HG02759 (cell line): Measurements from ENCODE around the gene ADORA2A.
"Not testable (repeated sequence)": the region's sequence is repeated elsewhere in the genome, so short reads cannot be mapped to it uniquely, and the experiment has no call there.

Experiments
- ATAC-seq: cut with Tn5 transposase; IDR thresholded peaks from one replicate; pipeline ENCODE4 v1.9.1; 2021; ENCODE audit warnings: mild to moderate bottlenecking, moderate library complexity; ENCODE audit not compliant: unreplicated experiment

ADORA2A gene

DNA sequence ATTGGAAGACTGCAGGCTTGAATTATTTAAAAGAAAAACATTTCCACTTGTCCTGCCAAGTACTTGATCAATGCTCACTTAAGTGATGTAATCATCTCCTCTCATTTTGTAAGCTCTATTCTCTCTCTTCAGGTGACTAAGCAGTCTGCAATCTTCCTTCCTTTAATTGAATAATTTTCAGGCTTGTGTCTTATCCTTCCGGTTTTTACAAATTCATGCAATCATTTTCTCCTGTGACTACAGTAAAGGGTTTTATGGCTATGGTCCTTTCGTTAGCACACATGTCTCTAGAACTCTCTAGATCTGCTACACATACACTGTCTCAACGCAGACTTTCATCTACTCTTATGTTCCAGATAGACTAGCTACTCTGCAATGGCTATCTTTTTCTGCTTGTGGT, 55.2 kb downstream of the ADORA2A start:
- ATAC-seq = no peak

DNA sequence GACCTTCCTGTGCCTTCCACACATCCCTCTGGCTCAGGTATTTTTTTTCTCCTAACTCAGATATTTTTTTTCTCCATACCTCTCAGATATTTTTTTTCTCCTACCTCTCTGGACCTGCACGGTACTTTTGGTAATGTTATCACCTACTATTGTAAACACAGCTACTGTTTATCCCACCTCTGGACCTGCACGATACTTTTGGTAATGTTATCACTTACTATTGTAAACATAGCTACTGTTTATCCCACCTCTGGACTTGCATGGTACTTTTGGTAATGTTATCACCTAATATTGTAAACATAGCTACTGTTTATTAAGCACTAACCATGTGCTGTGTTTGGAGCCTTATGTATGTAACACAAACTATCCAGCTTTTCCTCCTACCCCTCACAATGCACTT, 55.6 kb downstream of the ADORA2A start:
- ATAC-seq = no peak

DNA sequence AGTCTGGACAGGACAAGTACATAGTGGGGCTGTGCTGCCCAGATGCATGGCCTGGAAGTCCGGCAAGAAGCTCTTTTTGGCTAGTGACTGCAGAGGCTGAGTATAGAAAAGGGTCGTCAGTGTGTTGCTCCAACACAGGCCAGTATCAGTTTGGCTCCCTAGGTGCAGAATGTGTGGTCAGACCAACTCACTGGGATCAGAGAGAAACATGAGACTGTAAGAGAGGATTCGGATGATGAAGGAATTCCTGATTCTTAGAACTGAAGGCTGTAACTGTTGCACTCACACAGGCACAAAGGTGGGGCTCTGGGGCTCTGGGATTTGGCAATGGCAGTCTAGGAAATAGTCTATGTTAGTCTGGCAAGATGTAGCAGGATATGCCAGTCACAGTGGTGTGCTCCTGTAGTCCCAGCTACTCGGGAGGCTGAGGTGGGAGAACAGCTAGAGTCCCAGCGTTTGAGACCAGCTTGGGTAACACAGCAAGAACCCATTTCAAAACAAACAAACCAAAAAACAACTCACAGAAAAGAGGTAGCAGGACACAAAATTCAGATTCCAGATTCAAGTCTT, 56.7 kb downstream of the ADORA2A start:
- no peak for ATAC-seq

DNA sequence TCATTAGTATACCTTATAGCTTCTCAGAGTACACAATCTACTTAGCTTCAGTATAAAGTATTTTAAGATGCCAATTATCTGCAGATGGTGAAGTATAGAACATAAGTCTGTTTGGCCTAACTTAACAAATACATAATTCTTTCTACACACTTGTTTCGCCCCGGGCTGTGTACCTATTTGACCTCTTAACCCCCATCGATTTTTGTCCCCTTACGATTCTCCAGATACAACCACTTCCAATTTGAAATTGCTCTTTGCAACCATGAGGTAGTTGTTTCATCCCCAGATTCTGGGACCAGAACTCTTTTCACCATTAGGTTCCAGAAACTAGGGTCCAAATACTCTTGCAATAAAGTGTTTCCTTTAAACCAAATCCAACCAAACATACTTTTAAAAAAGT, 57.8 kb downstream of the ADORA2A start:
- ATAC-seq = no peak

DNA sequence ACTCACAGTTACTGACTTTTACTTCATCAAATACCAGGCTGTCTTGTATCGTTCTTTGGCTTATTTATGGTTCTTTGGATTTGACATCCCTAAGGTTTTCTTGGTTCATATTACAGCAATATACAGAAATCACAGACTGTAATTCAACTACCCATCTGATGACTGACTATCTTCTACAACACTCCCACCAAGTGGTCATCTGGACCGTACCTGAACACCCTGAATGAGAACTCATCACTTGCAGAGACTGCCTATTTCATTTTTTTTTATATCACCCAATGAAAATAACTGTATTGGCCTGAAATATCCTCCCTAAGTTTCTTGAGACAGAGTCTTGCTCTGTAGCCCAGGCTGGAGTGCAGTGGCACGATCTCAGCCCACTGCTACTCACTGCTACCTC, 58.2 kb downstream of the ADORA2A start:
- ATAC-seq = no peak

DNA sequence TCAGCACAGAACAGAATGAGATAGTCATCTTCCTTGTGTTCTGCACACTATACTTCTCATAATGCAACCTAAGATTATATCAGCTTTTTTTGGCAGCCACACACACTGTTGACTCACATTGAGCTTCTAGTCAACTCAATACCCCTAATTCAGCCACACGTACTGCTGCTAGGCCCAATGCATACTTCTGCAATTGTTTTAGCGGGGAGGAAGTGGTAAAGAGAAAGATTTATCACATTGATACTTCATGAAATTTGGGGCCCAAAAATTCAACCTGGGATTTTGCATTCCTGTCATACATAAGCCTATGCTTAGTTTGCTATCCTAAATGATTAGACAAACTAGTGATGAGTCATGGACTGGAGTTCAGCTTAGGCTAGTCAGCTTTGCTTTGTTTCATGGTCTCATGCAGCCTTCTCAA, 59.1 kb downstream of the ADORA2A start:
- ATAC-seq = no peak

DNA sequence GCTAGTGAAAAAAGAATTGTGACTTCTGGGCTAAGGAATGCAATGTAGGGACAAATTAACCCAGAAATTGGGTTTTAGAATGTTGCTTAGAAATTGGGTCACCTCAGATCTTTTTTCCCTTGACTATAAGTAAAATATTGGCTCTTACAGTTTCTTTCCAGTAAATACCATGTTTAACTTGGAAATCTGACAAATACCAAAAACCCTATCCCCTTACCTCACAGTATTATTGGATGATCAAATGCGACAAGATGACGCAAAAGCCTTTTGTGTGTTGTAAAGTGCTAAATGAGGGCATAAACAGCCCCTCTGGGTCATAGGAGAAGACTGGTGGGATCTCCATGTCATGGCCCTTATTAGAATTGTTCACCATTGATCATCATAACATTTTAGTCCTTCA, 61.6 kb downstream of the ADORA2A start:
- no peak for ATAC-seq

DNA sequence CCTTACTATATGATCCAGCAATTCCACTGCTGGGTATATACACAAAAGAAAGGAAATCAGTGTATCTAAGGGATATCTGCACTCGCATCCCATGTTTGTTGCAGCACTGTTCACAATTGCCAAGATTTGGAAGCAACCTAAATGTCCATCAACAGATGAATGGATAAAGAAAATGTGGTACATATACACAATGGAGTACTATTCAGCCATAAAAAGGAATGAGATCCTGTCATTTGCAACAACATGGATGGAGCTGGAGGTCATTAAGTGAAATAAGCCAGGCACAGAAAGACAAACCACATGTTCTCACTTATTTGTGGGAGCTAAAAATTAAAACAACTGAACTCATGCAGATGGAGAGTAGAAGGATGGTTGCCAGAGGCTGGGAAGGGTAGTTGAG, 62.0 kb downstream of the ADORA2A start:
- not testable (repeated sequence) for ATAC-seq
